ENCODE measurements around the gene BBIP1. TPM values are rescaled to one million over a fixed set of nuclear protein-coding genes. Genes with fewer than 3 reads are reported as not detected.

Gene BBIP1
- total RNA-seq, 1 donor: 32.2 TPM

GRCh38 chr10:110960333-110960712 lies 41.3 kb upstream of the BBIP1 start:
- DNase-seq (ENCODE audit: insufficient read length, low spot score, missing footprints): no peak
- Histone ChIP-seq H4K20me1 (ENCODE audit: insufficient read depth, low read length) (peaks cover 41% of the 10 kb centered on the region), H3K4me2 (ENCODE audit: insufficient read depth, low read length) (no peak overlapping the region), H3K79me2 (ENCODE audit: insufficient read depth, low read length) (peaks cover 95% of the 10 kb centered on the region), H3K27ac (ENCODE audit: low read depth, low read length) (no peak overlapping the region), H3K27me3 (ENCODE audit: insufficient read depth, low read length) (no peaks in the 10 kb centered on the region), H3K9me3 (ENCODE audit: low read depth, low read length) (no peaks in the 10 kb centered on the region), H3K4me3 (ENCODE audit: insufficient read depth, low read length) (no peak overlapping the region), H3K4me1 (ENCODE audit: insufficient read depth, low read length) (no peaks in the 10 kb centered on the region), H2AFZ (ENCODE audit: low read length) (no peak overlapping the region), H3K36me3 (ENCODE audit: insufficient read depth, low read length) (no peaks in the 10 kb centered on the region)
- TF ChIP-seq, protein P1, sequence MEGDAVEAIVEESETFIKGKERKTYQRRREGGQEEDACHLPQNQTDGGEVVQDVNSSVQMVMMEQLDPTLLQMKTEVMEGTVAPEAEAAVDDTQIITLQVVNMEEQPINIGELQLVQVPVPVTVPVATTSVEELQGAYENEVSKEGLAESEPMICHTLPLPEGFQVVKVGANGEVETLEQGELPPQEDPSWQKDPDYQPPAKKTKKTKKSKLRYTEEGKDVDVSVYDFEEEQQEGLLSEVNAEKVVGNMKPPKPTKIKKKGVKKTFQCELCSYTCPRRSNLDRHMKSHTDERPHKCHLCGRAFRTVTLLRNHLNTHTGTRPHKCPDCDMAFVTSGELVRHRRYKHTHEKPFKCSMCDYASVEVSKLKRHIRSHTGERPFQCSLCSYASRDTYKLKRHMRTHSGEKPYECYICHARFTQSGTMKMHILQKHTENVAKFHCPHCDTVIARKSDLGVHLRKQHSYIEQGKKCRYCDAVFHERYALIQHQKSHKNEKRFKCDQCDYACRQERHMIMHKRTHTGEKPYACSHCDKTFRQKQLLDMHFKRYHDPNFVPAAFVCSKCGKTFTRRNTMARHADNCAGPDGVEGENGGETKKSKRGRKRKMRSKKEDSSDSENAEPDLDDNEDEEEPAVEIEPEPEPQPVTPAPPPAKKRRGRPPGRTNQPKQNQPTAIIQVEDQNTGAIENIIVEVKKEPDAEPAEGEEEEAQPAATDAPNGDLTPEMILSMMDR (IDR thresholded peaks at IDR 0.05; ENCODE audit: extremely low read depth, low read depth, low read length): no peak

DNA sequence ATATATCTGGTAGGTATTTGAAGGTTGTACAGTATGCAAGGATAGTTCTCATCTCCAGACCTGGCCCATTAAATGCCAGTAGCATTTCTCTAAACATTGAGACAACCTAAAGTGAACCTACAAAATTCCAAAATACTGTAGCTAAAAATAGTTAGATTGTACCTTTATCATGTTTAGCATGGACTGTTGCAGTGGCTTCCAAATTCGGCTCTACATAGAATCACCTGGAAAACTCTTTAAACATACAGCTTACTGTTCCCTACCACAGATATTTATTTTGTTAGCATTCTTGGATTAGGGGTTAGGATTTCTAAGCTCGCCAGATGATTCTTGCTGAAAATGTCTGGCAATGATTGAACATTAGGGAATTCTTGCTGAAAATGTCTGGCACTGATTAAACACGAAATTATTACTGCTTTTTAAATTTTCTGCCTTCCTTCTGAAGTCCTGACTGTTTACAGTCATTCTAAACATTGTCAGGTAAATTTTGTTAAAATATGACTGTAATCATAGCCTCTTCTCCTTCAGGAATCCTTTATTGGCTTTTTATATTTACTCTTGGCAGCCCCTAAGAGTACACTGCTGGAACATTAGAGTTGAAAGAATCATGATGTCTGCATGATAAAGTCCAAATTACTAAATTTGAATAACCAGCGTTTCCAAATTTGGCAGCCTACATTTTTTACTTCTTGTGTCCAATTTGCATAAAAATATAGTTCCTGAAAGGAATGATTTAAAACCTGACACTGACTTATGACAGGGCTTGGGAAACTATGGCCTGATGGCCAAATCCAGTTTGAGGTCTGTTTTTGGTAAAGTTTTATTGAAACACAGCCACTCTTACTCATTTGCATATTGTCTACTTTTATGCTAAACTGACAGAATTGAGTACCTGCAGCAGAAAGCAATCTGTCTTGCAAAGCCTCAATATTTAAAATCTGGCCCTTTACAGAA lies 40.7 kb upstream of the BBIP1 start:
- Histone ChIP-seq H3K4me1 (ENCODE audit: insufficient read depth, low read length) (no peaks in the 10 kb centered on the region), H3K36me3 (ENCODE audit: insufficient read depth, low read length) (no peaks in the 10 kb centered on the region), H3K27ac (ENCODE audit: low read depth, low read length) (no peak overlapping the region), H3K9me3 (ENCODE audit: low read depth, low read length) (no peaks in the 10 kb centered on the region), H3K27me3 (ENCODE audit: insufficient read depth, low read length) (no peaks in the 10 kb centered on the region), H4K20me1 (ENCODE audit: insufficient read depth, low read length) (peaks cover 44% of the 10 kb centered on the region), H3K79me2 (ENCODE audit: insufficient read depth, low read length) (peaks cover 95% of the 10 kb centered on the region), H3K4me2 (ENCODE audit: insufficient read depth, low read length) (no peak overlapping the region), H2AFZ (ENCODE audit: low read length) (no peak overlapping the region), H3K4me3 (ENCODE audit: insufficient read depth, low read length) (no peak overlapping the region)
- no peak for DNase-seq (ENCODE audit: insufficient read length, low spot score, missing footprints)
- TF ChIP-seq, protein P1 (IDR thresholded peaks at IDR 0.05; ENCODE audit: extremely low read depth, low read depth, low read length): no peak

DNA sequence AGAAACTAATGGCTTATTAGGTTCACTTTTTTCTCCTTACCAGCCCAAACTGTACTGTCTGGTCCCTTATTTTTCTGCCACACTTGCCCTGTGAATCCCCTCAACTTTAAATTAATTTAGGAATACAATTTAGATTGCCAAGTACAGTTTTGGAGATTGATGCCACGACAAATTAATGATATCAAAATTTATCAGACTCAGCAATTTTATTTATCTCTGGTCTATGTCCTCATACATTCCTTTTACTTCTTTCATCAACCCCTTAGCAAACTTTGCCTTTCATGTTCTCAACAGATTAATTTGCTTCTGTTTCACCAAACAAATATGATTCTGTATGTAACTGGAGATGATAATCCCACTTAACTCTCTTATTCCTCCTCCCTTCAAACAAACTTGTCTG lies 38.6 kb upstream of the BBIP1 start:
- Histone ChIP-seq H2AFZ (ENCODE audit: low read length) (no peak overlapping the region), H3K9me3 (ENCODE audit: low read depth, low read length) (no peaks in the 10 kb centered on the region), H3K27ac (ENCODE audit: low read depth, low read length) (no peak overlapping the region), H3K4me3 (ENCODE audit: insufficient read depth, low read length) (no peak overlapping the region), H3K27me3 (ENCODE audit: insufficient read depth, low read length) (no peaks in the 10 kb centered on the region), H3K4me2 (ENCODE audit: insufficient read depth, low read length) (no peak overlapping the region), H4K20me1 (ENCODE audit: insufficient read depth, low read length) (peaks cover 41% of the 10 kb centered on the region), H3K36me3 (ENCODE audit: insufficient read depth, low read length) (no peaks in the 10 kb centered on the region), H3K79me2 (ENCODE audit: insufficient read depth, low read length) (peaks cover 90% of the 10 kb centered on the region), H3K4me1 (ENCODE audit: insufficient read depth, low read length) (no peaks in the 10 kb centered on the region)
- no peak for DNase-seq (ENCODE audit: insufficient read length, low spot score, missing footprints)
- TF ChIP-seq, protein P1 (IDR thresholded peaks at IDR 0.05; ENCODE audit: extremely low read depth, low read depth, low read length): no peak

GRCh38 chr10:110951381-110951780 lies 32.4 kb upstream of the BBIP1 start:
- Histone ChIP-seq H3K4me2 (ENCODE audit: insufficient read depth, low read length) (no peak overlapping the region), H3K4me1 (ENCODE audit: insufficient read depth, low read length) (peaks cover 10% of the 10 kb centered on the region), H3K36me3 (ENCODE audit: insufficient read depth, low read length) (peaks cover 4% of the 10 kb centered on the region), H3K27ac (ENCODE audit: low read depth, low read length) (no peak overlapping the region), H4K20me1 (ENCODE audit: insufficient read depth, low read length) (peaks cover 19% of the 10 kb centered on the region), H3K4me3 (ENCODE audit: insufficient read depth, low read length) (no peak overlapping the region), H3K27me3 (ENCODE audit: insufficient read depth, low read length) (no peaks in the 10 kb centered on the region), H2AFZ (ENCODE audit: low read length) (no peak overlapping the region), H3K79me2 (ENCODE audit: insufficient read depth, low read length) (peaks cover 93% of the 10 kb centered on the region), H3K9me3 (ENCODE audit: low read depth, low read length) (no peaks in the 10 kb centered on the region)
- TF ChIP-seq, protein P1 (IDR thresholded peaks at IDR 0.05; ENCODE audit: extremely low read depth, low read depth, low read length): no peak
- no peak for DNase-seq (ENCODE audit: insufficient read length, low spot score, missing footprints)

Data from osteoblast (primary cell).